ENCODE measurements around the gene SFT2D1. TPM values are rescaled to one million over a fixed set of nuclear protein-coding genes. Genes with fewer than 3 reads are reported as not detected.
"Not testable (repeated sequence)": the region's sequence is repeated elsewhere in the genome, so short reads cannot be mapped to it uniquely, and the experiment has no call there.

SFT2D1 gene
- total RNA-seq, 1 donor, result 34.2 TPM

DNA sequence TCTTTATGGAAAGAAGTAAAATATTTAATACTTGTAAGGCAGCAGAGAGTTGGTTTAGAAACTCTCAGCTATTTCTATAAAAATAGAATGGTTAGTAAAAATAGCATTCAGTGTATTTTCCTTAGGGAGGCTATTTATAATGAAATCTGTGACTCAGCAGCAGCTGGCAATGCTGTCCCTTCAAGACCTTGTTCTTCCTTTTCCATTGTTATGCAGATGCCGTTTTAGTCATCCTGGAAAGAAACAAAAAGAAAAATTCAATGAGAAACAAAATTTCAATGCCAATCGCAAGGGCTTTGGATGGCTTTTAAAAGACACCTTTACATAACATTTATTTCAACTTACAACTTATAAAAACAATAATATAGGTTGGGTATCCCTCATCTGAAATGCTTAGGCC is 22.9 kb upstream of the SFT2D1 start:
- no peak for DNase-seq (ENCODE audit: low read depth in 2 of 3, low spot score in 2 of 3)

- DNase-seq (ENCODE audit: low read depth in 2 of 3, low spot score in 2 of 3), result no peak
These were observed 22.1 kb upstream of the SFT2D1 start for GRCh38 chr6:166364456-166364855.

- DNase-seq (ENCODE audit: low read depth in 2 of 3, low spot score in 2 of 3), result not testable (repeated sequence)
These were observed 20.1 kb upstream of the SFT2D1 start for GRCh38 chr6:166362427-166362826.

DNA sequence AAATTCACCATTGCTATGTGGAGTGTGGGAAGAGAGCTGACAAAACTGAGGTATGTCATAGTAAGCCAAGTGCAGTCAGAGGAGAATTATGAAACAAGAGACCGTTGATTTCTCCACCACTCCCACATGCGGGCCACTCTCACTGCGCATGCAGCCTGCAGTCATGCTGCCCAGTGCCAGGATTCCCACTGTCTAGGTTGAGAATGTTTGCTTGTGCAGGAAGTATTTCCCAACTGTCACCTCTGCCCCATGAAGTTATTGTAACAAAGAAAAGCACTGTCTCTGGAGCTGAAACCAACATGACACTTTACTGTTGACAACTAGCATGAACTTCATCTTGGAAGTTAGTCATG is 18.7 kb upstream of the SFT2D1 start:
- no peak for DNase-seq (ENCODE audit: low read depth in 2 of 3, low spot score in 2 of 3)

- no peak for DNase-seq (ENCODE audit: low read depth in 2 of 3, low spot score in 2 of 3)
These were observed 18.1 kb upstream of the SFT2D1 start for GRCh38 chr6:166360243-166361076.

GRCh38 chr6:166355552-166355951 is 13.2 kb upstream of the SFT2D1 start:
- no peak for DNase-seq (ENCODE audit: low read depth in 2 of 3, low spot score in 2 of 3)

- no peak for DNase-seq (ENCODE audit: low read depth in 2 of 3, low spot score in 2 of 3)
These were observed 12.6 kb upstream of the SFT2D1 start for GRCh38 chr6:166354965-166355364.

DNA sequence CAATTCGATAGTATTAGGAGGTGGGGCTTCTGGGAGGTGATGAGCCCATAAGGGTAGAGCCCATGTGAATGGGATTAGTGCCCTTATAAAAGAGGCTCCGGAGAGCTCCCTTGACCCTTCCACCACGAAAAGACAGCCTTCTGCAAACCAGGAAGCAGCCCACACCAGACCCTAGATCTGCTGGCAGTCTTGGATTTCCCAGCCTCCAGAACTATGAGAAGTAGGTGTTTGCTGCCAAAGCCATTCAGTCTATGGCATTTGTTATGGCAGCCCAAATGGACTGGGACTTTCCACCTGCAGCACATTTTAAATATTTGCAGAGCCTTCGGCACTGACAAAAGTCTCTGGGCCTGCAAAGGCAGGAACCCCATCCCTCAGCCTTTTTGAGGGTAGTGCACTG is 11.8 kb upstream of the SFT2D1 start:
- no peak for DNase-seq (ENCODE audit: low read depth in 2 of 3, low spot score in 2 of 3)

DNA sequence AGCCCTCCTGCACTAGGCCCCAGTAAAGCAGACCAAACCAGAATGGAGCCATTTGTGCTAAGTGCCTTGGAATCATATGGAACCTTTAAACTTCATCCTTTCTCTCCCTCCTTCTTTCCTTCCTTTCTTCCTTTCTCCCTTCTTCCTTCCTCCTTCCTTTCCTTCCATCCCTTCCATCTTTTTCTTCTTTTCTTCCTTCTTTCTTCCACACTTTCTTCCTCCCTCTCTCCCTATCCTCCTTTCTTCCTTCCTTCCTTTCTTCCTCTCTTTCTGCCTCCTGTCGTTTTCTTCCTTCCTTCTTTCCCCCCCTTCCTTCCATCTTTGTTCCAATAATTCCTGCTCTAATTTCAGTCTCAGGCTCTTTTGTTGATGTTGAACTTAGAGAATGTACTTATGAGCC is 11.2 kb upstream of the SFT2D1 start:
- DNase-seq (ENCODE audit: low read depth in 2 of 3, low spot score in 2 of 3), result no peak

GRCh38 chr6:166352923-166353322 is 10.6 kb upstream of the SFT2D1 start:
- no peak for DNase-seq (ENCODE audit: low read depth in 2 of 3, low spot score in 2 of 3)

GRCh38 chr6:166351715-166352285 is 9.5 kb upstream of the SFT2D1 start:
- peak in 2 of 3 donors; percentile 51 to 62 for DNase-seq (ENCODE audit: low read depth in 2 of 3, low spot score in 2 of 3)

- DNase-seq (ENCODE audit: low read depth in 2 of 3, low spot score in 2 of 3), result no peak
These were observed 6.1 kb upstream of the SFT2D1 start for GRCh38 chr6:166348305-166348949.

GRCh38 chr6:166346965-166347364 is 4.6 kb upstream of the SFT2D1 start:
- DNase-seq (ENCODE audit: low read depth in 2 of 3, low spot score in 2 of 3), result no peak

DNA sequence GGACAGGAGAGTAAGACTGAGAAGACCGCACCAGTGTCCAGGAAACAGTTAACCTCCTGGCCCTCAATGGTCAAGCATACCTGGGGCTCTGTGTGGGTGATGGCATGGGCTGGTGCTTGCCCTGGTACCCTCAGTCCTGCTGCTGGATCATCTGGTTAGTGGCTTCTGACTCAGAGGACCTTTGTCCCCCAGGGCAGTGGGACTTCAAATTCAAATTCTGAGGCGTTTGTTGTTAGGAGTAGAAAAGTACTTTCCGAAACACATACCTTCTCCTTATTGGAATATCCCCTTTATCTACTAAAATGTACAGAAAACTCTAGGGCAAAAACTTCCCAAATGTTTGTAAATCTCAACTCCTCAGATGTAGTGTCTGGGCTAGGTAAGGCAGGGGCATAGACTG is 4.1 kb upstream of the SFT2D1 start:
- DNase-seq (ENCODE audit: low read depth in 2 of 3, low spot score in 2 of 3), result no peak

DNA sequence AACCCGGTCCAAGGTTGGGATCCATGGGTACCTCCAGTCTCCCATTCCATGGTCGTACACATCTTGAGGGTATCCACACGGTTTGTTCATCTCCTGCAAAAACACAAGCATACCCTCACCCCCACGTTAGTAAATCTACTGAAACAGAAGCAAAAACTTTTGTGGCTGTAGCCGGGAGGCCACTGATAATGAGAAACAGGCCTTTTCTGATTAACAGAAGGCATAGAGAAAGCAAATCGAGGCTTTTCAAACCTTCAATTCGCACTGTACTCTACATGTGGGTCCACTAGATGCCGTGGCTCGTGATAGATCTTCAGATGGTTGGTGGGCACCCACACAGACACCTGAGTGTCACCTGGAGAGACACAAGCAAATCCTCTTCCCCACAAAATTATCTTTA is 3.3 kb upstream of the SFT2D1 start:
- DNase-seq (ENCODE audit: low read depth in 2 of 3, low spot score in 2 of 3), result not testable (repeated sequence)

GRCh38 chr6:166344921-166345320 is 2.6 kb upstream of the SFT2D1 start:
- DNase-seq (ENCODE audit: low read depth in 2 of 3, low spot score in 2 of 3), result not testable (repeated sequence)

- no peak for DNase-seq (ENCODE audit: low read depth in 2 of 3, low spot score in 2 of 3)
These were observed 1.9 kb upstream of the SFT2D1 start for GRCh38 chr6:166344240-166344639.

- DNase-seq (ENCODE audit: low read depth in 2 of 3, low spot score in 2 of 3), result peak in 2 of 3 donors; percentile 58 to 87
These were observed 774 bp upstream of the SFT2D1 start for GRCh38 chr6:166343150-166343487.

DNA sequence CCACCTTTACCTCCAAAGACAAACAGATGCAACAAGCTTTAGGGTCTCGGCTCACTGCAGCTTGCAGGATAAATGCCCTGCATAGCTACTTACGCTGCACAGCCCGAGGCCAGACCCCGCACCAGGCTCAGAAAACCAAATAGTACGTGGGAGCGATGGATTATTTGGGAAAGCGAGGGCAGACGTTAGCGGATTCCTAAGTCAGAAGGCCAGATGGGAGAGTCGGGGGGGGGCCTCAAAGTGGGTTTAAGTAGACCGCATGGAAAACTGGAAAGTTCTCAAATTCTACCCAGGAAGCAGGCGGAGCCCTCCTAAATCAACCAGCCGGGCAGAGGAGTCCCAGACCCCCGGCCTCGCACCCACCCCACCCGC is 382 bp downstream of the SFT2D1 start:
- peak in 2 of 3 donors; percentile 7 to 36 for DNase-seq (ENCODE audit: low read depth in 2 of 3, low spot score in 2 of 3)

- peak in 2 of 3 donors; percentile 48 to 68 for DNase-seq (ENCODE audit: low read depth in 2 of 3, low spot score in 2 of 3)
These were observed 881 bp downstream of the SFT2D1 start for GRCh38 chr6:166341464-166341863.

DNA sequence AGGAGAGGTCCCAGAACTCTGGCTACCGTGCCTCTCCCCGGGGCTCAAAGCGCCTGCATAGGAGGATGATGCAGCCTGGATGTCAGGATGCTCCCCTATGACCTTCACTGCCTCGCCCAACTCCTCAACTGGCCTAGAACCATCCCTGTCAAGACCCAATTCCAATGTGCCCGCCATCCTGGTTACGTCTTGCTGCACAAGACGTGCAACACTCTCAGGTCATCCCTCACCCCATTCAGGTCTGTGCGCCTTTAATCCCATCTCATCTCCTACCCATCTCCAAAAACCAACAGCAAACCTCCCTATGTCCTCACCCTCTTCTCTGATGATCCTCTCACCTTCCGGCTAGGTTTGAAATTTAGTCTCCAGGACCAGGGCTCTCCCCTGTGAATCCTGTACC is 3.5 kb downstream of the SFT2D1 start:
- DNase-seq (ENCODE audit: low read depth in 2 of 3, low spot score in 2 of 3), result no peak

DNA sequence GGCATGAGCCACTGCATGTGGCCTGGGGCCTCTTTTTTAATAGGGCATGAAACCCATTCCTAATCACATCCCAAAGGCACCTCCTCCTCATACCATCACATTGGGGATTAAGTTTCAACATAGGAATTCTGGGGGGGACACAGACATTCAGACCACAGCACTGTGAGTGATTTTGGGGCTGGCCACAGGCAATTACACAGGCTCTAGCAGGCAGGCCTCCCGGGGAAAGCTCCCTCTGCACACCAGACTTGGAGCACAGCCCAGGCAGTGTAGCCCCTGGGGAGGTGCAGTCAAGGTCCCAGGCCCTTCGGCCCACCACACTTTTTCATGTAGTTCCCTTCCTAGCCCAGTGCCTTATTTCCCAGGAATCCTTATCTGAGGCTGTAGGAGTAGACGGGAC is 5.5 kb downstream of the SFT2D1 start:
- no peak for DNase-seq (ENCODE audit: low read depth in 2 of 3, low spot score in 2 of 3)

Data from hematopoietic multipotent progenitor cell (in vitro differentiated cells).